Measurements from ENCODE around the gene ATG2B.

The ATG2B gene

DNA sequence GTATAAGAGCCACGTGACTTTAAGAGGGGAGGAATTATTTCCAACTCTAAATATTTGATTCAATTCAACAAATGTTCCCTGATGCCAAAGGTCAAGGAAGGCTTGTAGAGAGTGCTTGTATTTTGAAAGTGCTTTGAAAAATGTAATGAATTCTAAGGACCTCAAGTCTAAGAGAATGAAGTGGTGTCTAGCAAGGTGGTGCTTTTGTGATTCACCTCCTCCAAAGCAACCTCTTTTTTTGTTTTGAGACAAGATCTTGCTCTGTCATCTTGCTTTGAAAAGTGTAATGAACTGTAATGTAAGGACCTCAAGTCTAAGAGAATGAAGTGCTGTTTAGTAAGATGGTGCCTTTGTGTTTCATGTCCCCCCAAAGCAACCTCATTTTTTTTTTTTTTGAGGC is 42.5 kb upstream of the ATG2B start:
- no peak overlapping the region for H3K27ac ChIP-seq
- no peak overlapping the region for H3K4me3 ChIP-seq (ENCODE audit: low read depth, low read length)
- H3K9me3 ChIP-seq (ENCODE audit: severe bottlenecking) = no peaks in the 10 kb centered on the region
- H3K36me3 ChIP-seq = no peaks in the 10 kb centered on the region
- DNase-seq = no peak
- no peak for TF ChIP-seq CTCF (IDR thresholded peaks at IDR 0.05; ENCODE audit: low read depth, low read length)
- no peaks in the 10 kb centered on the region for H3K27me3 ChIP-seq (ENCODE audit: insufficient read depth, low read depth, severe bottlenecking)

- no peak overlapping the region for H3K4me3 ChIP-seq (ENCODE audit: low read depth, low read length)
- no peak overlapping the region for H3K27ac ChIP-seq
- H3K9me3 ChIP-seq (ENCODE audit: severe bottlenecking) = no peaks in the 10 kb centered on the region
- no peaks in the 10 kb centered on the region for H3K27me3 ChIP-seq (ENCODE audit: insufficient read depth, low read depth, severe bottlenecking)
- no peaks in the 10 kb centered on the region for H3K36me3 ChIP-seq
- TF ChIP-seq CTCF (IDR thresholded peaks at IDR 0.05; ENCODE audit: low read depth, low read length) = no peak
- DNase-seq = no peak
Observed at GRCh38 chr14:96403409-96403808, 40.3 kb upstream of the ATG2B start.

DNA sequence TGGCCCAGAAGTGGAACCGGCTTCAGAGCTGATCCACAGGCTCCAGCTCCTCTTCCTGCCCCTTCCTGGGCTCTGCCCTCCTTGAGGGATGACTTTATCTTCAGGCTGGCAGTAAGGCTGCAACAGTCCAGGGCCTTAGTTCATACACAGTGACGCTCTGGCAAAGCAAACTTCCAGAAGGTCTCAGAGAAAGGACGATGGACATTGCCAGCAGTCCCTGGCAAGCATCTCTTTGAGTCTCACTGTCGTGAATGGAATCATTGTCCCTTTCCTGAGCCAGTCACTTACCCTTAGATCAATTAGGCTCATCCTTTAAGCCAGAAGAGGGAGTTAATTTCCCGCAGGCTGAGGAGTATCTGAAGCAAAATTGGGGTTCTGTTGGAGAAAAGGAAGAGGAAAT is 37.4 kb upstream of the ATG2B start:
- Histone ChIP-seq H3K36me3 (no peaks in the 10 kb centered on the region), H3K4me3 (ENCODE audit: low read depth, low read length) (no peak overlapping the region), H3K27me3 (ENCODE audit: insufficient read depth, low read depth, severe bottlenecking) (no peaks in the 10 kb centered on the region), H3K27ac (no peak overlapping the region), H3K9me3 (ENCODE audit: severe bottlenecking) (no peaks in the 10 kb centered on the region)
- no peak for TF ChIP-seq CTCF (IDR thresholded peaks at IDR 0.05; ENCODE audit: low read depth, low read length)
- no peak for DNase-seq

- no peak for DNase-seq
- Histone ChIP-seq H3K9me3 (ENCODE audit: severe bottlenecking) (no peaks in the 10 kb centered on the region), H3K36me3 (no peaks in the 10 kb centered on the region), H3K4me3 (ENCODE audit: low read depth, low read length) (no peak overlapping the region), H3K27ac (no peak overlapping the region), H3K27me3 (ENCODE audit: insufficient read depth, low read depth, severe bottlenecking) (no peaks in the 10 kb centered on the region)
- no peak for TF ChIP-seq CTCF (IDR thresholded peaks at IDR 0.05; ENCODE audit: low read depth, low read length)
Observed at GRCh38 chr14:96399405-96399804, 36.3 kb upstream of the ATG2B start.

- no peaks in the 10 kb centered on the region for H3K9me3 ChIP-seq (ENCODE audit: severe bottlenecking)
- DNase-seq = no peak
- H3K36me3 ChIP-seq = no peaks in the 10 kb centered on the region
- H3K4me3 ChIP-seq (ENCODE audit: low read depth, low read length) = no peak overlapping the region
- TF ChIP-seq CTCF (IDR thresholded peaks at IDR 0.05; ENCODE audit: low read depth, low read length) = no peak
- H3K27ac ChIP-seq = no peak overlapping the region
- H3K27me3 ChIP-seq (ENCODE audit: insufficient read depth, low read depth, severe bottlenecking) = no peaks in the 10 kb centered on the region
Observed at GRCh38 chr14:96398921-96399320, 35.8 kb upstream of the ATG2B start.

DNA sequence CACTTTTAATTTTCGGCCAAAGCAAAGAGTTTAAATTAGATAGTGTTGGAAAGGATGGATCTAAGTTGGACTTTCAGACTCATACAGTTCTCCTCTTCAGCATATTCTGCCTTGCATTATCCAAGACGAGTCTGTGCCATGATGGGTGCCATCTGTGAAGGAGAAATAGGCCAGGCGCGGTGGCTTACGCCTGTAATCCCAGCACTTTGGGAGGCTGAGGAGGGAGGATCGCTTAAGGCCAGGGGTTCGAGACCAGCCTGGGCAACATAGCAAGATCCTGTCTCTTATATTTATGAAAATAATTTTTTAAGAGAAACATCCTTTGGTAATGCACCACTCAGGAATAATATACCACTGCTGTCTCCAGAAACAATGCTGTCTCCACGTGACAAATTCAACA is 35.3 kb upstream of the ATG2B start:
- no peak overlapping the region for H3K27ac ChIP-seq
- no peak overlapping the region for H3K4me3 ChIP-seq (ENCODE audit: low read depth, low read length)
- H3K9me3 ChIP-seq (ENCODE audit: severe bottlenecking) = no peaks in the 10 kb centered on the region
- no peak for DNase-seq
- H3K27me3 ChIP-seq (ENCODE audit: insufficient read depth, low read depth, severe bottlenecking) = no peaks in the 10 kb centered on the region
- H3K36me3 ChIP-seq = no peaks in the 10 kb centered on the region
- no peak for TF ChIP-seq CTCF (IDR thresholded peaks at IDR 0.05; ENCODE audit: low read depth, low read length)

Data from WERI-Rb-1 (cell line).